Dermis blood vessel endothelial cell (primary cell): ENCODE results near the gene HDAC4. TPM values are rescaled to one million over a fixed set of nuclear protein-coding genes. Genes with fewer than 3 reads are reported as not detected.
A peak's percentile ranks its signal among the peaks of the same experiment; 100 is the strongest.

Experiments used
- DNase-seq: peaks from one replicate; pipeline ENCODE4 v3.0.0; 2010
- total RNA-seq: library from RNA; depleted of rRNA; stranded (reverse); fragments of >200 nt; gene quantifications from 2 replicates; pipeline ENCODE4 v1.2.3, GENCODE V29; 2014

Gene HDAC4
- total RNA-seq, 1 donor from 2014 or later: 17.4 TPM

- DNase-seq: peak; percentile 17
These were observed 3.7 kb downstream of the HDAC4 start for GRCh38 chr2:239396881-239397681.

DNA sequence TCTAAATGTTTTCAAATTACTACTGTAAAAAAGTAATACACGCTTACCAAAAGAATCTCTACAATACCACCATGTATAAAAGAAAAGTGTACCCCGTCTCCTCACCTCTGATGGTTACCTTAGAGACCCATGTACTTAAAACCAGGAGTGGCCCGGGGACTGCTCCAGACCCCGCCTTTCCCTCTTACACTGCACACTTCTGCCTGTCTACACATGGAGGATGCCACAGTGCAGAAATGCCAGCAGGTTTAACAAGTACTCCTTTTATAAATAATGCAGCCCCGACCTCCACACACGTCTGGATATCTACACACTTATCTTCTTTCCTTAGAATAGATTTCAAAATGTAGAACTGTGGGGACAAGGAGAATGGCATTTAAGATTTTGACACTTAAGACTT is 5.3 kb downstream of the HDAC4 start:
- DNase-seq: no peak

- no peak for DNase-seq
These were observed 5.8 kb downstream of the HDAC4 start for GRCh38 chr2:239394978-239395377.

- DNase-seq: no peak
These were observed 6.4 kb downstream of the HDAC4 start for GRCh38 chr2:239394346-239394945.

- no peak for DNase-seq
These were observed 6.9 kb downstream of the HDAC4 start for GRCh38 chr2:239393941-239394340.

DNA sequence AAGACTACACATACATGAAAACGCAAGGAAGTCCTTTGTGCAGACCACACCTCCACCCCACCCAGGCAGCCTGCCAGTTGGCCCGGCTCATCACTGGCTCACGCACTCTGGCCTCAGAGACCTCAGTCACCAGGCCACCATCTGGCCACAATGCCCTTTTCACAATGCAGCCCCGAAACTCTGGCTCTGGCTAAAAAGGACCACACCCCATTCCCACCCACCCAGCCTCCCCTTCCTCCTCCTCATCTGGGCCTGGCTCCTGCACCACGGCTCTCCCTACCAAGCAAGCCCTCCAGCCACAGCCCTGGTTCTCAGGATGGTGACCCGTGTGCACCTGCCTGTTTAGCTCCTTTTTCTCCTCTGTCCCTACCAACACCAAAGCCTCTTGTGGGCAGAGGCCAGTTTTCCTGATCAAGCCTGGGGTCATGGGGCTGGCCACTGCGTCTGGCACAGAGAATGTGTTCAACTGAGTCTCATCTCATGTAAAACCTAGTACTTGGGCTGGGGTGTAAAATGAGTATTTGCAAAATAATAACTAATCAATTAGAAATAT is 7.4 kb downstream of the HDAC4 start:
- no peak for DNase-seq

GRCh38 chr2:239392688-239393387 is 8.0 kb downstream of the HDAC4 start:
- DNase-seq: no peak

DNA sequence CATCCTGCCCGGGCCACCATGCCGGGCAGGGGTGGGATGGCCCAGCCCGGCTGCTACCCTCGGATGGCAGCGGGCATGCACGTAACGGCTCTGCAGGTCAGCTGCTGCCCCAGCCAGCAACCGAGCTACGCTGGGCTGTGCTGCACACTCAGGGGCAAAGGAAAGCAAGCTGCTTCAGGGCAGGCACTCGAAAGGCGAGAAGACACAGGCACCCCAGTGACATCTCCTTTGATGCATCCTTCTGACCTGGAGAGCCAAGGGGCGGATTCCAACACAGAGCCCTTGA is 8.8 kb downstream of the HDAC4 start:
- no peak for DNase-seq

DNA sequence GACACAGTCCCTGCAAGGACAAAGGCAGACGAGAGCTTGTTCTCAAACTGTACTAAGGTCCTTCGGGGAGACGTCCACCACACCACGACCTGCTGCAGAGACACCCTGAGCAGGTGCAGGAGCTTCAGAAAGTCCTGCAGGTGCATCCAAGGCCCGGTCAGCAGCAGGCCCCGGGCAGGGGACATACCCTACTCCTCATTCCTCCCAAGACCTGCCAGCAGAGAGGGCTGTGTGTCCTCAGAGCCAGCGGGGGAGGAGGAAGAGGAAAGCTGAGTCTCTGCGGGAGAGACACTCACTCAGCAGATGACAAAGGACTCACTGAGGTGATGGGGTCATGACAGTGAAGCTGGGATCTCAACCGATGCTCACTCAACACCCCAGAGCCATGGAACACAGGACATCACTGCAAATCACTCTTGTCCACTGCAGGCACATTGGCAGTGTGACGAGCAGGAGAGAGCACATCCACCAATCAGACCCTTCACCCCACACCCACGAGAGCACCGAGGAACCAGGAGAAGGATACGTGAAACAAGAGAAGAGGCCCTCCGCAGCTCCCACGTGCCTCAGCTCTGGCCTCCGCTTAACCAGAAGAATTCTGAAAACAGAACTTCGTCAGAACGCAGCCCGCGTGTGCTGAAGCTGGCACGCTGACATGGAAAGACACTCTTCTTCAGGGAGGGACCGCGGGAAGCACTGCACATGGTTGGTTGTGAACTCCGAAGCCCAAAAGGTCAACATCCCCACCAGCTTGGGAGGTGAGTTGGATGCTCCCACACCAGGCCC is 9.3 kb downstream of the HDAC4 start:
- no peak for DNase-seq

GRCh38 chr2:239390546-239391285 is 10.1 kb downstream of the HDAC4 start:
- no peak for DNase-seq

DNA sequence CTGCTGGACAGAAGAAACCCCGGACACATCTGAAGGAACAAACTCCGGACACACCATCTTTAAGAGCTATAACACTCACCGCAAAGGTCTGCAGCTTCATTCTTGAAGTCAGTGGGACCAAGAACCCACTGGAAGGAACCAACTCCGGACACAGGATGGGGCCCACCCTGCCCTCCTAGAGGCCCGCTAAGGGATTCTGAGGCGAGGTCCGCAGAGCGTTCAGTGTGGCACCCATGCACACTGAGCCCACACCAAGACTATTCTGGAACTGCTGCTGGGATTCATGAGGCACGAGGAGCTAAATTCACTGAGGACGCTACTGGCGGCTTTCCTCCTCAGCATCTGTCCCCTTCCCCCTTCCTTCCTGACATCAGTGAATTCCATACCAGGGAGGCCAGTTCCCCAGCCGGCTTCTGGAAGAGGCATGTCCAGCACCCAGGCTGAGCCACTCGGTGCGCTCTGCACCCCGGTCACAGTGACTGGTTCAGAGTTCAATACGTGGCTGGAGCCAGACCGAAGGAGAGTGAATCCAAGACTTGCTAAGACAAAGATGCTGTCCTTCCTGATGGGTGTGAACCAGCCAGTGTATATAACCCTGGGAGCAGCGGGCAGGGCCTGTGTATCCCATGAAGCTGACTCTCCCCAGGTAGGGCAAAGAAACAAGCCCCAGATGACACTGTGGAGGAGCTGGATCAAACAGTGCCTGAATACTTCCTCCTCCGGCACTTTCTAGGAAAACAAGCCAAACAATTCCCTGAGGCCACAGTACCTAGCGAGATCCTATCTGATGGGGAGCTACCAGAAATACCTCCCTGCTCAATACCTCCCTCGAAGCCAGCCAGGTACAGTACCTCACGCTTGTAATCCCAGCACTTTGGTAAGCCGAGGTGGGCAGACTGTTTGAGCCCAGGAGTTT is 11.1 kb downstream of the HDAC4 start:
- no peak for DNase-seq

DNA sequence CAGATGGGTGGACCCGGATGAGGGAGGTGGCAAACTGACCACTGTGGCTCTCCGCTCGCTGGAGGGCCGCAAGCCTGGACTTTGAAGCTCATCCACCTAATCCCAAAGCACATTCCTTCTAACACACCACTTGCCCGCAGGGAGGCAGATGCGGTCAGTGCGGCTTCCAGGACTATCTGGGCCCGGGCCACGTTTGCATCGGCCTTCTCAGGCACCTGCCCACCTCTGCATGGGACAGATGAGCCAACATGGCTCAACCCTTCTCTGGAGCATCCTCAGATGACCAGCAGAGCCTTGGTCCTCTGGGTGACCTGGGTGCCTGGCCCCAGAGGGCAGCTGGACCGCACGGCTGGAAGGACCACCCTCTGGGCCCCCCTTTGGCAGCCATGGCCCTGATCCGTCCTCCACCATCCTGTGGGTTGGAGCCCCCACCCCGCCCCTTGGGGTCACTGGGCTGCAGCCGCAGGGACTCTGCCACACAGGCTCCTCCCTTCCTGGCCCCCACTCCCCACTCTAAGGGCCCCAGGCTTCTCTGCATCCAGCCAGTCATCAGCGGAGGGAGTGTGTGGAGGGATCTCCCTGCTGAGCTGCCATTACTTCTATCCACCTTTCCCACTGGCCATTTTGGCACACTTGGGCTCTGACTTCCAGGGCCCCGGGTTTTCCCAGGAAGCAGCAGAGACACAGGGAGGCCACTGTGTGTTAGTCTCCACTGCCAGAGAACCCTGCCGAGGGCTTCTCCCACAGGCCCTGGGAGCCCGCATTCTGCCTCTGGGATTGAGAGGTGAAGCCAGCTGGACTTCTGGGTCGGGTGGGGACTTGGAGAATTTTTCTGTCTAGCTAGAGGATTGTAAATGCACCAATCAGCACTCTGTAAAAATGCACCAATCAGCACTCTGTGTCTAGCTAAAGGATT is 12.3 kb downstream of the HDAC4 start:
- DNase-seq: no peak

DNA sequence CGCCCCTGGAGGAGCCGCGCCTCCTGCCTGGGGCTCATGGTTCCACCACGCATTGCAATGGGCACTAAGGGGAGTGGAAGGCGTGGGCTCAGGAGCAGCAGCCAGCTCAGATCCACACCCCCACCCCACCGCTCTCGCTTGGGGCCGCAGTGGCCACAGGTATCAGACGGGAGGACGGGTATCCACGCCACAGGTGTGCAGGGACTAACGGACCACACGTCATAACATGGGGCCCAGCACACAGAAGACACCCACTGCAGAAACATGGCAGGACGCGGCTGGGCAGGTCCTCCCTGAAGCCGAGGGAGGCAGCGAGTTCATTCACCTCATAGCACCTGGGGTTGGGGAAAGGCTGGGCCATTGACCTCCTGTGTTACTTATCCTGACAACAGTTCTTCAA is 13.0 kb downstream of the HDAC4 start:
- no peak for DNase-seq

DNA sequence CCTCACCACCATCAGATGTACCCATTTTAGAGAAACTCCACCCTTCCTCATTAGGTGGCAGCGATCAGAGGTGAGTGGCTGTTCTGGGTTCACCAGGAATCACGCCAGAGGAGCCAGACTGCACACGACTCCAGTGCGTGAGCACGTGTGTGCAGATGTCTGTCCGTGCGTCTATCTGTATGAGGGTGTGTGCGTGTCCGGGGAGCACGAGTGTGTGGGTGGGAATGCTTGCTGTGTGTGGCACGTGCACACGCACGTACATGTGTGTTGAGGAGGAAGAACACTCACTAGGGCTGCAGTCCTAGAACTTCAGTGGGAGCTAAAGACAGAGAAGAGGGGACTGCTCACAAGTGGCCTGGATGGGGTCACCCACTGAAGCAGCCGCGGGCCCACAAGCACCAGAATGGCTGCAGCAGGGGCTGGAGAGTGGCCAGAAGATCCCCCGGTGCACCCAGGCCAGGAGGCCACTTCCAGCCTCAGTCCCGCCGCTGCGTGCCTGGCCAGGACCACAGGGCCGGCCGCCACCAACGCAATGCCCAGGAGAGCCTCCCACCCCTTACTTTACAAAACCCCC is 13.9 kb downstream of the HDAC4 start:
- DNase-seq: no peak

- DNase-seq: no peak
These were observed 14.7 kb downstream of the HDAC4 start for GRCh38 chr2:239386001-239386670.

DNA sequence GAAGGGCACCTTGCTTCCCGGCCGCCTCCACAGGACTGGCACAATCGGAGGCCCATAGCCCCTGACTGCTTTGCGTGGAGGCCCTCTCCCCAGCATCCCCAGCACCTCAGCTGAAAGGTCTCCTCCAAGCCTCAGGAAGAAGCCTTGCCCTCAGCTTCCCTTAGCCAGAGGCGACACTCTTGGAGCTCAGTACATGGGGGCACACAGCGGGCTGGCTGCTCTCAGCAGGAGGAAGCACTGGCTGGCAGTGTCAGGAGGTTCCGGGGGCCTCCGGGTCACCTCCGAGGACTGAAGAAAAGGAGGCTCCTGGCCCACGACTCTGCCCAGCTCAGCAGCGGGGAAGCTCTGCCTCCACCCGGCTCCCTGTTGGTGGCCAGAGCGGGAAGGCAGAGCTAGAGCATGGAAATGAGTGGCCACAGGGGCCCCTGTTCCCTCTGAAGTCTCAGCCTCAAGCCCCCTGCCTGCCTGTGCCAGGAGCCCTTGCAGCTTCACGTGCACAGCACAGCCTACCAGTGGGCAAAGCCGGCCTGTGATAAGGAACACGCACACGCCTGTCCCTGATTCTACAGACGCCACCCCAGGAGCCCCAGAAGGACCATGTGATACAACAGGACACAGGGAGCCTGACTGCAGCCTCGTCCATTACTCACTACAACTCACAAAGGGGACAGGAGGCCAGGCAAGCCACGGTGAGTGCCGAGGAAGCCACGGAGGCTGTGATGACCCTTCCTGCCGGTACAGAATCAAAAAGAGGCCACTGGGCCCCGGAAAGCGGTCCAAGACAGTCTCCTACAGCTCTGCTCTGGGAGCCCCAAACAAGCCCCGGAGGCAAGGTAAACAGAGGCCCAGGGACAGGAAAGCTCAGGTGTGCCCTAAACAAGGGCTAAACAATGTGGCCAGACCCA is 15.5 kb downstream of the HDAC4 start:
- no peak for DNase-seq

- no peak for DNase-seq
These were observed 17.1 kb downstream of the HDAC4 start for GRCh38 chr2:239383759-239384156.
